SK-N-SH treated with all-trans-retinoic acid at 6 μM for 48 hours (cell line): ENCODE measurements around the gene CAV3.

Experiments
- ATAC-seq: fragments of 200-7000 bp; cut with Tn5 transposase; 3 replicates; pipeline ENCODE4 v1.9.1; 2020; ENCODE audit warnings: mild to moderate bottlenecking, moderate library complexity
- ARNTL ChIP-seq: fragments of 450-650 bp; formaldehyde crosslinking; IDR thresholded peaks from 2 replicates; pipeline ENCODE4 v1.5.0; 2020; ENCODE audit warnings: low read depth, mild to moderate bottlenecking, moderate library complexity, borderline replicate concordance
- BACH2 ChIP-seq: fragments of 250-450 bp; sonication (Bioruptor Pico); IDR thresholded peaks from 2 replicates; pipeline ENCODE4 v1.9.0; 2021; ENCODE audit warnings: mild to moderate bottlenecking, borderline replicate concordance
- CREB5 ChIP-seq: fragments of 250-450 bp; sonication (Bioruptor Pico); IDR thresholded peaks from 2 replicates; pipeline ENCODE4 v1.5.1; 2020; ENCODE audit warnings: low read depth, mild to moderate bottlenecking, moderate library complexity
- ESRRG ChIP-seq: fragments of 250-450 bp; sonication (Bioruptor Pico); IDR thresholded peaks from 2 replicates; pipeline ENCODE4 v1.6.1; 2021; ENCODE audit warnings: mild to moderate bottlenecking
- GLIS3 ChIP-seq: fragments of 250-450 bp; sonication (Bioruptor Pico); IDR thresholded peaks from 2 replicates; pipeline ENCODE4 v1.5.0; 2020; ENCODE audit warnings: mild to moderate bottlenecking, moderate library complexity
- ISL1 ChIP-seq: fragments of 250-450 bp; sonication (Bioruptor Pico); IDR thresholded peaks from 2 replicates; pipeline ENCODE4 v2.1.2; 2022; ENCODE audit warnings: mild to moderate bottlenecking, moderate library complexity
- OSR1 ChIP-seq: fragments of 250-450 bp; sonication (Bioruptor Pico); IDR thresholded peaks from 2 replicates; pipeline ENCODE4 v1.8.0; 2022; ENCODE audit warnings: moderate library complexity, mild to moderate bottlenecking, inconsistent platforms
- PATZ1 ChIP-seq: fragments of 250-450 bp; sonication (Bioruptor Pico); IDR thresholded peaks from 2 replicates; pipeline ENCODE4 v1.8.0; 2020; ENCODE audit warnings: mild to moderate bottlenecking, moderate library complexity, borderline replicate concordance
- POU6F1 ChIP-seq: fragments of 250-450 bp; sonication (Bioruptor Pico); IDR thresholded peaks from 2 replicates; pipeline ENCODE4 v1.8.0; 2021; ENCODE audit warnings: low read depth, mild to moderate bottlenecking, moderate library complexity, borderline replicate concordance
- SNAI2 ChIP-seq: fragments of 250-450 bp; sonication (Bioruptor Pico); IDR thresholded peaks from 2 replicates; pipeline ENCODE4 v1.5.0; 2020; ENCODE audit warnings: mild to moderate bottlenecking, moderate library complexity
- TCF4 ChIP-seq: fragments of 250-450 bp; sonication (Bioruptor Pico); IDR thresholded peaks from 2 replicates; pipeline ENCODE4 v1.8.0; 2021; ENCODE audit warnings: mild to moderate bottlenecking, moderate library complexity, borderline replicate concordance
- TOX ChIP-seq: fragments of 250-450 bp; sonication (Bioruptor Pico); IDR thresholded peaks from 2 replicates; pipeline ENCODE4 v1.8.0; 2021; ENCODE audit warnings: mild to moderate bottlenecking, moderate library complexity, borderline replicate concordance
- TSHZ2 ChIP-seq: fragments of 250-450 bp; sonication (Bioruptor Pico); IDR thresholded peaks from 2 replicates; pipeline ENCODE4 v1.5.0; 2020; ENCODE audit warnings: mild to moderate bottlenecking, moderate library complexity
- ZC3H10 ChIP-seq: fragments of 250-450 bp; sonication (Bioruptor Pico); IDR thresholded peaks from 2 replicates; pipeline ENCODE4 v1.5.1; 2021; ENCODE audit warnings: mild to moderate bottlenecking, moderate library complexity
- ZFP3 ChIP-seq: fragments of 250-450 bp; sonication (Bioruptor Pico); IDR thresholded peaks from 2 replicates; pipeline ENCODE4 v1.5.0; 2020; ENCODE audit warnings: mild to moderate bottlenecking, moderate library complexity
- ZFP30 ChIP-seq: fragments of 450-650 bp; formaldehyde crosslinking; IDR thresholded peaks from 2 replicates; pipeline ENCODE4 v1.5.0; 2022; ENCODE audit warnings: mild to moderate bottlenecking, moderate library complexity
- ZNF565 ChIP-seq: fragments of 450-650 bp; formaldehyde crosslinking; conservative IDR thresholded peaks from 2 replicates; pipeline ENCODE4 v1.5.0; 2020; ENCODE audit warnings: low read depth, mild to moderate bottlenecking, moderate library complexity
- ZNF70 ChIP-seq: fragments of 450-650 bp; formaldehyde crosslinking; IDR thresholded peaks from 2 replicates; pipeline ENCODE4 v1.5.0; 2020; ENCODE audit warnings: mild to moderate bottlenecking, moderate library complexity
- ZNF8 ChIP-seq: fragments of 450-650 bp; formaldehyde crosslinking; IDR thresholded peaks from 2 replicates; pipeline ENCODE4 v1.5.0; 2020; ENCODE audit warnings: mild to moderate bottlenecking, moderate library complexity

Gene CAV3

GRCh38 chr3:8762607-8763377 is 29.2 kb downstream of the CAV3 start:
- no peak for TF ChIP-seq ZFP30
- no peak for TF ChIP-seq ZFP3
- no peak for TF ChIP-seq ZNF8 (CRISPR knock-in tag)
- no peak for TF ChIP-seq ARNTL (CRISPR knock-in tag)
- TF ChIP-seq GLIS3 (CRISPR knock-in tag): no peak
- TF ChIP-seq TCF4: no peak
- TF ChIP-seq POU6F1: no peak
- no peak for TF ChIP-seq TSHZ2 (CRISPR knock-in tag)
- TF ChIP-seq ISL1 (CRISPR knock-in tag): no peak
- no peak for TF ChIP-seq BACH2
- no peak for ATAC-seq

GRCh38 chr3:8764528-8764927 is 30.9 kb downstream of the CAV3 start:
- TF ChIP-seq SNAI2 (CRISPR knock-in tag): no peak
- TF ChIP-seq OSR1 (CRISPR knock-in tag): no peak
- TF ChIP-seq ZNF70 (CRISPR knock-in tag): no peak
- TF ChIP-seq GLIS3 (CRISPR knock-in tag): no peak
- TF ChIP-seq CREB5: no peak
- no peak for TF ChIP-seq ZC3H10 (CRISPR knock-in tag)
- TF ChIP-seq ZNF565 (CRISPR knock-in tag): no peak
- no peak for TF ChIP-seq BACH2
- no peak for TF ChIP-seq ISL1 (CRISPR knock-in tag)
- TF ChIP-seq ESRRG (CRISPR knock-in tag): no peak
- TF ChIP-seq TOX (CRISPR knock-in tag): no peak
- TF ChIP-seq TSHZ2 (CRISPR knock-in tag): no peak
- no peak for TF ChIP-seq PATZ1 (CRISPR knock-in tag)
- TF ChIP-seq TCF4: no peak
- TF ChIP-seq ZFP30: no peak
- ATAC-seq: no peak

GRCh38 chr3:8765528-8765927 is 31.9 kb downstream of the CAV3 start:
- ATAC-seq: no peak
- TF ChIP-seq ZNF8 (CRISPR knock-in tag) (no peak), TSHZ2 (CRISPR knock-in tag) (no peak)
